Hippocampal formation (tissue), 2 donors: Measurements from ENCODE around the gene NPL.

Experiments
- DNase-seq, 2 donors: peaks; one replicate each; lab custom pipeline; 2025; lab: John Stamatoyannopoulos, UW

Gene NPL

DNA sequence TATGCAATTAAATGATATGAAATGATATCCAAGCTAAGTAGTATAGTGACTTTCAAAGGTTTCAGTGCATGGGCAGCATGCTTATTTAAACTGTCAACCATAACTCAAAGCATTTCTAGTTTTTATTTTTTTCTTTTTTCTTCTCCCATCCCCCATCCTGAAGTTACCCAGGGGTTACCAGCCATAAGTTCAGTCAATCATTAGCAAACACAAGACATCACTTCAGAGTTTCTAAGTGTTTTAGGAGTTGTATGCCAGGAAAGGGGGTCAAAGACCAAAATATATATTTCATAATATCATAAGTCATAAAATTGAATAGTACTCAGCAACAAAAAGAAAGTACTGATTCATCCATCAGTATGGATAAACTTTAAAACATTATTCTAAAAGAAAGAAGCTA lies 78.3 kb downstream of the NPL start:
- no peak for DNase-seq

DNA sequence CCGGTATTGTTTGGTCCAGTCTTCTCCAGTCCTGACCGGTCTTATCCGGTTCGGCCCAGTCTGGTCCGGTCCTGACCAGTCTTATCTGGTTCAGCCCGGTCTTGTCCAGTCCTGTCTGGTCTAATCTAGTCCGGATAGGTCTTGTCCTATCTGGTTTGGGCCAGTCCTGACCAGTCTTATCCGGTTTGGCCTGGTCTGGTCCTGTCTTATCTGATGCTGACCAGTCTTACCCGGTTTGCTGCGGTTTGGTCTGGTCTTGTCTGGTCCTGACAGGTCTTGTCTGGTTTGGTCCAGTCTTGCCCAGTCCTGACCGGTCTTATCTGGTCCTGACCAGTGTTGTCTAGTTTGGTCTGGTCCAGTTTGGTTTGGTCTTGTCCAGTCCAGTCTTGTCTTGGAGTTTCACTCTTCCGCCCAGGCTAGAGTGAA lies 79.7 kb downstream of the NPL start:
- no peak for DNase-seq

DNA sequence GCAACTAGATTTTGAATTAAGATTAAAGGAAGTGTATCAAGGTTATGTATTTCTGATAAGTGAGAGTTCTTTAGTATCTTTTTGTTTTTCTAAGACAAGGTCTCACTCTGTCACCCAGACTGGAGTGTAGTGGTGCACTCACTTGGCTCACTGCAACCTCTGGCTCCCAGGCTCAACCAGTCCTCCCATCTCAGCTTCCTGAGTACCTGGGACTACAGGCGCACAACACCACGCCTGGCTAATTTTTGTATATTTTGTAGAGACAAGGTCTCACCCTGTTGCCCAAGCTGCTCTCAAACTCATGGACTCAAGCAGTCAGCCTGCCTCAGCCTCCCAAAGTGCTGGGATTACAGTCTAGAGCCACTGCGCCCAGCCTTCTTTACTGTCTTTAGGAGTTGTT lies 83.3 kb downstream of the NPL start:
- DNase-seq: no peak

DNA sequence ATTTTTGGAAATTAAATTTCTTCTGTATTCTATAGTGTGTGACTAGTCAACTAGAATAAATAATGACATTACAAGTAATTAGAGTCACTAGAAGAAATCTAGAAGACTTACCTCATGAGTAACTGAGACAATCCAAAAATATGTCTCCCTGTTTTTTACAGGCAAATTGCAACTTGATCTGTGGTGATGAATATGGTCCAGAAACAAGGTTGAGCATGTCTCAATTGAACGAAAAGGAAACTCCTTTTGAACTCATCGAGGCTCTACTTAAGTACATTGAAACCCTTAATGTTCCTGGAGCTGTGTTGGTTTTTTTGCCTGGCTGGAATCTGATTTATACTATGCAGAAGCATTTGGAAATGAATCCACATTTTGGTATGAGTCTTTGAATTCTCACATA lies 86.3 kb downstream of the NPL start:
- no peak for DNase-seq

DNA sequence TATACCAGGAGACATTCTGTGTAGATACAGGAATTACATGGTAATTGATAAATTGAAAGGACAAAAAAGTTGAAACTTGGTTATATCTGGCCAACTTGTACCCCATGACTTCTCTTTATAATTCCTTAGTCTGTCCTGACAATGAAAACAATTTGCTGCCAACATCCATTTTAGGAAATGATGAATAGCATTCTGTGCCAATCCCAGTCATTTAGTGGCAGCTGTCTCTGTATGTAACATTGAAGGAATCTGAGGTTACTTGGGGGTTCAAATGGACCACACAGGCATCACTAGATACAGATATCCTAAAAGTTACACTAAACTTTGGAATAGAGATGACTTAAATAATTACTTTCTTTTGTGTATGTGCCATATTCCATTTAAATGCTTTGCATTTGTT lies 87.8 kb downstream of the NPL start:
- no peak for DNase-seq

DNA sequence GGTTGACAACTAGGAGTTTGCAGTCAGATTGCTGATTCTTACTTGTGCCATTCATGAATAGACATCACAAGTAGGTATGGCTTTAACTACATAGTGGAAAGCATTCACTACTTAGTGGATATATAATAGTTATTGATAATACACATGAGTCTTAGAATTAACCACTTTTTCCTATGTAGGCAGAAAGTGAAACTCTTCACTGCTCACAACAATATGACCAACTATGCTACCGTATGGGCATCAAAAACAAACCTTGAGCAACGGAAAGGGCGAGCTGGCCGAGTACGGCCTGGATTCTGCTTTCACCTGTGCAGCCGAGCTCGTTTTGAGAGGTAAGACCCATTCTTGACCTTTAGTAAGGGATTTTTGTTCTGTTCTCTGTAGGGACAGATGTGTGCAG lies 88.3 kb downstream of the NPL start:
- DNase-seq: no peak
